B cell (primary cell): ENCODE data around the gene AFDN. TPM values are rescaled to one million over a fixed set of nuclear protein-coding genes. Genes with fewer than 3 reads are reported as not detected.

Experiments
- ATAC-seq: fragments of 200-7000 bp; cut with Tn5 transposase; one replicate; pipeline ENCODE4 v1.10.0; 2021; ENCODE audit warnings: low read depth, mild to moderate bottlenecking, moderate number of reproducible peaks, moderate library complexity
- CTCF ChIA-PET: fragments of 350-600 bp; sonication (Branson Sonifier 250); formaldehyde crosslinking; loops from one replicate; lab custom pipeline; 2021; ENCODE audit warnings: antibody characterized with exemption, inconsistent platforms; lab: Charles Lee
- POLR2A ChIA-PET: fragments of 350-600 bp; sonication (Branson Sonifier 250); formaldehyde crosslinking; loops from one replicate; lab custom pipeline; 2021; ENCODE audit warnings: antibody characterized with exemption; lab: Charles Lee
- DNase-seq: peaks from one replicate; pipeline ENCODE4 v3.0.0; 2013
- H2AFZ ChIP-seq: 2 replicates; pipeline ENCODE4 v1.6.1; 2012; ENCODE audit warnings: mild to moderate bottlenecking, low read depth, low read length; ENCODE audit not compliant: insufficient read depth, poor library complexity, severe bottlenecking
- H3K27ac ChIP-seq, 2 donors: 1 replicate in 1 of 2; 2 replicates in 1 of 2; pipeline ENCODE4 v1.5.1; 2012 to 2013; ENCODE audit warnings: low read length in 2 of 2, mild to moderate bottlenecking in 2 of 2, moderate library complexity in 1 of 2
- H3K27me3 ChIP-seq, 4 experiments: fragments of 200-600 bp in 1 of 4; sonication (generic) in 1 of 4; replicated peaks in 1 of 4; 1 replicate in 2 of 4; 2 replicates in 2 of 4; pipeline versions ENCODE4 v1.6.1 to v1.7.0; 2013 to 2016; ENCODE audit warnings: low read length in 3 of 4, mild to moderate bottlenecking in 2 of 4, mixed read lengths in 1 of 4, moderate library complexity in 1 of 4; ENCODE audit not compliant: insufficient read depth in 4 of 4, control insufficient read depth in 3 of 4; ENCODE audit errors: control extremely low read depth in 1 of 4
- H3K36me3 ChIP-seq, 2 experiments: replicated peaks in 1 of 2; 1 replicate in 1 of 2; 2 replicates in 1 of 2; pipeline versions ENCODE4 v1.6.1 to v1.7.1; 2013; ENCODE audit warnings: low read length in 1 of 2; ENCODE audit not compliant: insufficient read depth in 2 of 2, control insufficient read depth in 1 of 2; ENCODE audit errors: control extremely low read depth in 1 of 2, extremely low read depth in 1 of 2
- H3K4me1 ChIP-seq, 2 donors: fragments of 200-600 bp in 1 of 2; sonication (generic) in 1 of 2; 1 replicate in 1 of 2; 2 replicates in 1 of 2; pipeline versions ENCODE4 v1.5.1 to v1.6.1; 2013 to 2017; ENCODE audit warnings: low read length in 2 of 2; ENCODE audit not compliant: control insufficient read depth in 2 of 2, insufficient read depth in 2 of 2
- H3K4me2 ChIP-seq: replicated peaks from 2 replicates; pipeline ENCODE3; 2012; ENCODE audit warnings: mild to moderate bottlenecking, low read depth, low read length; ENCODE audit not compliant: poor library complexity, severe bottlenecking
- H3K4me3 ChIP-seq, 5 experiments: fragments of 200-600 bp in 1 of 5; sonication (generic) in 1 of 5; 1 replicate in 3 of 5; 2 replicates in 2 of 5; pipeline versions ENCODE4 v1.5.1 to v1.7.0; 2011 to 2016; ENCODE audit warnings: low read length in 4 of 5, mild to moderate bottlenecking in 4 of 5, low read depth in 2 of 5, control low read depth in 1 of 5, moderate library complexity in 1 of 5; ENCODE audit not compliant: insufficient read depth in 1 of 5; ENCODE audit errors: control extremely low read depth in 1 of 5, extremely low read depth in 1 of 5
- H3K79me2 ChIP-seq: fragments of 200-600 bp; sonication (generic); one replicate; pipeline ENCODE4 v1.6.0; 2016; ENCODE audit warnings: low read length; ENCODE audit not compliant: control insufficient read depth, insufficient read depth
- H3K9ac ChIP-seq: fragments of 200-600 bp; sonication (generic); 2 replicates; pipeline ENCODE4 v1.6.1; 2017; ENCODE audit warnings: mild to moderate bottlenecking, low read length, moderate library complexity
- H3K9me3 ChIP-seq, 3 donors: one replicate each; pipeline versions ENCODE4 v1.6.1 to v1.7.1; 2013; ENCODE audit warnings: low read length in 2 of 3; ENCODE audit not compliant: control insufficient read depth in 2 of 3, insufficient read depth in 1 of 3; ENCODE audit errors: control extremely low read depth in 1 of 3
- H4K20me1 ChIP-seq: 2 replicates; pipeline ENCODE4 v1.6.0; 2012; ENCODE audit warnings: mild to moderate bottlenecking, low read length; ENCODE audit not compliant: insufficient read depth, control insufficient read depth, poor library complexity, severe bottlenecking
- H3K27ac Mint-ChIP-seq: one replicate; pipeline ENCODE4 v1.8.0; 2021; ENCODE audit warnings: mixed read lengths
- H3K27me3 Mint-ChIP-seq: one replicate; pipeline ENCODE4 v1.8.0; 2021; ENCODE audit warnings: mixed read lengths
- H3K4me1 Mint-ChIP-seq: one replicate; pipeline ENCODE4 v1.8.0; 2021; ENCODE audit warnings: mixed read lengths
- H3K4me3 Mint-ChIP-seq: one replicate; pipeline ENCODE4 v1.8.0; 2021; ENCODE audit warnings: mixed read lengths
- H3K9me3 Mint-ChIP-seq: one replicate; pipeline ENCODE4 v1.8.0; 2022; ENCODE audit warnings: mixed read lengths; ENCODE audit not compliant: insufficient read depth
- EZH2 ChIP-seq: IDR thresholded peaks from 2 replicates; pipeline ENCODE4 v1.6.1; 2012; ENCODE audit warnings: borderline replicate concordance, low read depth, mild to moderate bottlenecking, moderate library complexity, low read length; ENCODE audit not compliant: insufficient read depth, poor library complexity, severe bottlenecking
- WGBS: methylation state at CpG from one replicate; pipeline ENCODE4 v1.1.5; 2013; ENCODE audit warnings: missing lambda C conversion rate; ENCODE audit not compliant: insufficient coverage; 5-methylcytosine and 5-hydroxymethylcytosine counted together
- intact Hi-C: fragments of 100-400 bp; cut with micrococcal nuclease; formaldehyde crosslinking; loops from one replicate; pipeline ENCODE4 v1.10.0; 2022
- polyA plus RNA-seq: library from polyadenylated mRNA; depleted of rRNA; stranded (reverse); fragments of >200 nt; gene quantifications from 2 replicates; pipeline ENCODE4 v1.2.3, GENCODE V29; 2012
- total RNA-seq, 2 donors: library from RNA; stranded (reverse); fragments of 120-200 nt in 1 of 2; gene quantifications; 1 replicate in 1 of 2; 2 replicates in 1 of 2; pipeline versions ENCODE4 v1.2.3 to v1.2.4, GENCODE V29; 2013 to 2022
- TF ChIP-seq, protein P1 (sequence below): fragments of 200-600 bp; IDR thresholded peaks from one replicate; pipeline ENCODE4 v1.8.0; 2022; ENCODE audit warnings: antibody characterized with exemption, mild to moderate bottlenecking

Gene AFDN
- total and polyA plus RNA-seq, 2 donors (not counting 1 experiment from before 2014, with no cell fraction given): 15.4 to 70.5 TPM

DNA sequence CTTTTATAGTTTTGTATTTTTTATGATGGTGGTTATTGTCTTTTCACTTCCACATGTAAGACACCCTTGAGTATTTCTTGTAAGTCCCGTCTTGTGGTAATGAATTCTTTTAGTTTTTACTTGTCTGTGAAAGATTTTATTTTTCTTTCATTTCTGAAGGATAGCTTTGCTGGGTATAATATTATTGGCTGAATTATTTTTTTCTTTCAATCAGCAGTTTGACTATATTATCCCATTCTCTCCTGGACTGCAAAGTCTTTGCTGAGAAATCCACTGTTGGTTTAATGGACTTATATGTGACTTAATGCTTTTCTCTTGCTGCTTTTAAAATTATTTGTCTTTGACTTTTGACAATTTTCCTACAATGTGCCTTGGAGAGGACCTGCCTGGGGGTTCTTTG lies 184.6 kb downstream of the AFDN start:
- Histone ChIP-seq H3K36me3 (no peaks in the 10 kb centered on the region), H2AFZ (no peak overlapping the region), H3K27ac (no peak overlapping the region), H3K9me3 (peaks cover 2 to 22% (median 21%) of the 10 kb centered on the region in 3 donors), H3K27me3 (no peaks in the 10 kb centered on the region), H3K79me2 (no peaks in the 10 kb centered on the region), H4K20me1 (no peaks in the 10 kb centered on the region), H3K4me2 (no peak overlapping the region), H3K9ac (no peak overlapping the region), H3K4me1 (no peaks in the 10 kb centered on the region), H3K4me3 (no peak overlapping the region)
- POLR2A ChIA-PET: no interaction called here
- H3K4me1 Mint-ChIP-seq: no peaks in the 10 kb centered on the region
- no peak overlapping the region for H3K27ac Mint-ChIP-seq
- WGBS: no CpG with 5 or more reads among the region's 1 CpG
- intact Hi-C loops: no loop called here
- no peak overlapping the region for H3K4me3 Mint-ChIP-seq
- TF ChIP-seq, protein P1, sequence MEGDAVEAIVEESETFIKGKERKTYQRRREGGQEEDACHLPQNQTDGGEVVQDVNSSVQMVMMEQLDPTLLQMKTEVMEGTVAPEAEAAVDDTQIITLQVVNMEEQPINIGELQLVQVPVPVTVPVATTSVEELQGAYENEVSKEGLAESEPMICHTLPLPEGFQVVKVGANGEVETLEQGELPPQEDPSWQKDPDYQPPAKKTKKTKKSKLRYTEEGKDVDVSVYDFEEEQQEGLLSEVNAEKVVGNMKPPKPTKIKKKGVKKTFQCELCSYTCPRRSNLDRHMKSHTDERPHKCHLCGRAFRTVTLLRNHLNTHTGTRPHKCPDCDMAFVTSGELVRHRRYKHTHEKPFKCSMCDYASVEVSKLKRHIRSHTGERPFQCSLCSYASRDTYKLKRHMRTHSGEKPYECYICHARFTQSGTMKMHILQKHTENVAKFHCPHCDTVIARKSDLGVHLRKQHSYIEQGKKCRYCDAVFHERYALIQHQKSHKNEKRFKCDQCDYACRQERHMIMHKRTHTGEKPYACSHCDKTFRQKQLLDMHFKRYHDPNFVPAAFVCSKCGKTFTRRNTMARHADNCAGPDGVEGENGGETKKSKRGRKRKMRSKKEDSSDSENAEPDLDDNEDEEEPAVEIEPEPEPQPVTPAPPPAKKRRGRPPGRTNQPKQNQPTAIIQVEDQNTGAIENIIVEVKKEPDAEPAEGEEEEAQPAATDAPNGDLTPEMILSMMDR: no peak
- no peak for TF ChIP-seq EZH2
- peaks cover 21% of the 10 kb centered on the region for H3K9me3 Mint-ChIP-seq
- H3K27me3 Mint-ChIP-seq: peaks cover 5% of the 10 kb centered on the region
- no peak for DNase-seq
- ATAC-seq: no peak
- CTCF ChIA-PET: no interaction called here

DNA sequence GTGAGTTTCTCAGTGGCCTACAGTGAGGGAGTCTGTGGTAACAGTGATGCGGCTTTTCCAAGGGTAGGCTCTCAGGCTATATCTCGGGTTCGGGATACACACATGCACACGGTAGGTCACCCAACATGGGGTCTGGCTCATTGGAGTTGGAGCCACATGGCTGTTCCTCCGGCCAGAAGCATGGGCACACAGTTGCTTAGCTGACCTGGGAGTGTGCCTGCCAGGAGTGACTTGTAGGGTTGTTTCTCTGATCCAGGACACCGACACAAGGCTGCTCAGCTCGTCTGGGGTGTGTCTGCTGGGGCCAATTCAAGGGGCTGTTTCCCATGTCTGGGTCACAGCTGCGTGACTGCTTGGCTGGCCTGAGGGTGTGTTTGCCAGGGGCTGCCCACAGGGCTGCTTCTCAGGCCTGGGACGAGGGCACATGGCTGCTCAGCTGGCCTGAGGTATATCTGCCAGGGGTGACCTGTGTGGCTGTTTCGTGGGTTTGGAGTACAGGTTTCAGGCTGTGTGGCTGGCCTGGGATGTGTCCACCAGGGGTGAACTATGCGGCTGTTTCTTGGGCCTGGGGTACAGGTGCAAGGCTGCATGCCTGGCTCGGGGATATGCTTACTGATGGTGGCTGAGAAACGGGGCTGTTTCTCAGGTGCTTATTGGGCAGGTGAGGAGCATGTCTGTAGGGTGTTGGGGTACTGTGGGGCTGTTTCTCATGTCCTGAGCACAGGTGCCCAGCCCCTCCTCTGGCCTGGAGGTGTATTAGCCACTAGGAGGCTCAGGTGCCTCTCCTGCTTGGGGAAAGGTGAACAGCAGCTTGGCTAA lies 185.9 kb downstream of the AFDN start:
- no peak overlapping the region for H3K4me3 Mint-ChIP-seq
- POLR2A ChIA-PET: no interaction called here
- no peak overlapping the region for H3K9ac ChIP-seq
- H3K27ac Mint-ChIP-seq: no peak overlapping the region
- H4K20me1 ChIP-seq: no peaks in the 10 kb centered on the region
- H3K9me3 ChIP-seq: peaks cover 2 to 29% (median 21%) of the 10 kb centered on the region in 3 donors
- H3K9me3 Mint-ChIP-seq: peaks cover 21% of the 10 kb centered on the region
- no peaks in the 10 kb centered on the region for H3K4me1 ChIP-seq
- no peak overlapping the region for H2AFZ ChIP-seq
- H3K27me3 Mint-ChIP-seq: peaks cover 5% of the 10 kb centered on the region
- DNase-seq (no peak), ATAC-seq (no peak)
- no peaks in the 10 kb centered on the region for H3K79me2 ChIP-seq
- H3K27ac ChIP-seq: no peak overlapping the region
- CTCF ChIA-PET: interaction anchor here (0.6 kb wide), 1 partner anchor 115 kb away, joined by 3 read pairs; no protein-coding TSS in a partner anchor
- H3K4me2 ChIP-seq: no peak overlapping the region
- H3K36me3 ChIP-seq: no peaks in the 10 kb centered on the region
- H3K27me3 ChIP-seq: no peaks in the 10 kb centered on the region
- TF ChIP-seq, protein P1: no peak
- no peak for TF ChIP-seq EZH2
- intact Hi-C loops: no loop called here
- 91% methylated on average over 12 of the region's 13 CpGs for WGBS
- H3K4me3 ChIP-seq: no peak overlapping the region
- no peaks in the 10 kb centered on the region for H3K4me1 Mint-ChIP-seq
